IMR-90 (cell line): ENCODE measurements around the gene TNFRSF13B. TPM values are rescaled to one million over a fixed set of nuclear protein-coding genes. Genes with fewer than 3 reads are reported as not detected.

Experiments
- ATAC-seq: fragments of 200-7000 bp; cut with Tn5 transposase; 2 replicates; pipeline ENCODE4 v1.9.1; 2020; ENCODE audit warnings: low read depth, mild to moderate bottlenecking, moderate library complexity
- BruUV-seq: library from RNA; stranded (reverse); fragments of 400-500 nt; replicated peaks from 2 replicates; lab custom pipeline; 2021; lab: Mats Ljungman, UMichigan
- CTCF ChIA-PET: fragments of 300-600 bp; formaldehyde crosslinking; extraction: SDS; loops from one replicate; lab custom pipeline; 2021; ENCODE audit warnings: antibody characterized with exemption; lab: Yijun Ruan, JAX
- POLR2A ChIA-PET: fragments of 300-600 bp; sonication (Branson Sonifier 250); formaldehyde crosslinking; loops from one replicate; lab custom pipeline; 2022; ENCODE audit warnings: antibody characterized with exemption; ENCODE audit not compliant: unreplicated experiment; lab: Charles Lee
- DNase-seq: peaks from one replicate; pipeline ENCODE4 v3.0.0; 2013
- H2AFZ ChIP-seq: replicated peaks from 2 replicates; pipeline ENCODE3; 2013; ENCODE audit warnings: low read length, mild to moderate bottlenecking; ENCODE audit not compliant: poor library complexity
- H2AK5ac ChIP-seq: 2 replicates; pipeline ENCODE4 v1.6.1; 2013; ENCODE audit warnings: low read depth, low read length, inconsistent platforms
- H2AK9ac ChIP-seq: replicated peaks from 2 replicates; pipeline ENCODE3; 2013; ENCODE audit warnings: mild to moderate bottlenecking, low read depth, low read length, moderate library complexity; ENCODE audit not compliant: poor library complexity
- H2BK120ac ChIP-seq: 2 replicates; pipeline ENCODE4 v1.6.1; 2013; ENCODE audit warnings: low read depth, low read length, inconsistent platforms
- H2BK15ac ChIP-seq: 3 replicates; pipeline ENCODE4 v1.6.1; 2013; ENCODE audit warnings: low read depth, low read length, inconsistent platforms
- H2BK20ac ChIP-seq: 2 replicates; pipeline ENCODE4 v1.6.1; 2013; ENCODE audit warnings: low read depth, mild to moderate bottlenecking, inconsistent platforms, low read length, moderate library complexity
- H2BK5ac ChIP-seq: 2 replicates; pipeline ENCODE4 v1.6.1; 2013; ENCODE audit warnings: mild to moderate bottlenecking, low read depth, low read length, inconsistent platforms; ENCODE audit not compliant: poor library complexity, severe bottlenecking
- H3K14ac ChIP-seq: replicated peaks from 2 replicates; pipeline ENCODE4 v1.6.1; 2013; ENCODE audit warnings: low read depth, low read length, inconsistent platforms
- H3K18ac ChIP-seq: 2 replicates; pipeline ENCODE4 v1.6.1; 2013; ENCODE audit warnings: low read depth, low read length, control low read depth
- H3K23ac ChIP-seq: 2 replicates; pipeline ENCODE4 v1.6.1; 2013; ENCODE audit warnings: low read depth, low read length, inconsistent platforms
- H3K27ac ChIP-seq: 2 replicates; pipeline ENCODE4 v1.5.1; 2013; ENCODE audit warnings: mild to moderate bottlenecking, control low read depth, low read length; ENCODE audit not compliant: insufficient read depth
- H3K27me3 ChIP-seq: 2 replicates; pipeline ENCODE4 v1.6.1; 2013; ENCODE audit warnings: low read length; ENCODE audit not compliant: control insufficient read depth, insufficient read depth
- H3K36me3 ChIP-seq: 2 replicates; pipeline ENCODE4 v1.6.1; 2013; ENCODE audit warnings: low read length, mixed read lengths; ENCODE audit not compliant: control insufficient read depth, insufficient read depth
- H3K4ac ChIP-seq: 2 replicates; pipeline ENCODE4 v1.6.1; 2013; ENCODE audit warnings: low read depth, low read length, inconsistent platforms
- H3K4me1 ChIP-seq: 2 replicates; pipeline ENCODE4 v1.6.1; 2013; ENCODE audit warnings: low read length, mixed read lengths; ENCODE audit not compliant: control insufficient read depth, insufficient read depth
- H3K4me2 ChIP-seq: 2 replicates; pipeline ENCODE4 v1.6.1; 2013; ENCODE audit warnings: low read depth, mild to moderate bottlenecking, control low read depth, low read length, moderate library complexity
- H3K4me3 ChIP-seq: 2 replicates; pipeline ENCODE4 v1.5.1; 2013; ENCODE audit warnings: low read depth, mild to moderate bottlenecking, control low read depth, low read length, moderate library complexity; ENCODE audit not compliant: insufficient read depth
- H3K56ac ChIP-seq: 2 replicates; pipeline ENCODE4 v1.6.1; 2013; ENCODE audit warnings: low read length, inconsistent platforms; ENCODE audit not compliant: insufficient read depth; ENCODE audit errors: extremely low read depth
- H3K79me1 ChIP-seq, 2 experiments: 2 replicates each; pipeline ENCODE4 v1.6.1; 2013; ENCODE audit warnings: low read length in 2 of 2, inconsistent platforms in 1 of 2, low read depth in 1 of 2
- H3K9ac ChIP-seq: 2 replicates; pipeline ENCODE4 v1.6.1; 2013; ENCODE audit warnings: low read depth, low read length, control low read depth
- H3K9me1 ChIP-seq: 2 replicates; pipeline ENCODE4 v1.6.1; 2013; ENCODE audit warnings: low read length, inconsistent platforms; ENCODE audit not compliant: insufficient read depth
- H3K9me3 ChIP-seq: 2 replicates; pipeline ENCODE4 v1.6.1; 2013; ENCODE audit warnings: low read length; ENCODE audit not compliant: control insufficient read depth, insufficient read depth
- H4K20me1 ChIP-seq: 2 replicates; pipeline ENCODE4 v1.6.1; 2013; ENCODE audit warnings: low read length, inconsistent platforms; ENCODE audit not compliant: insufficient read depth
- H4K5ac ChIP-seq: 2 replicates; pipeline ENCODE4 v1.6.1; 2013; ENCODE audit warnings: mild to moderate bottlenecking, low read depth, low read length, control low read depth
- H4K8ac ChIP-seq, 2 experiments: 2 replicates each; pipeline ENCODE4 v1.6.1; 2013; ENCODE audit warnings: low read depth in 2 of 2, low read length in 2 of 2, control low read depth in 1 of 2, inconsistent platforms in 1 of 2
- H4K91ac ChIP-seq: 2 replicates; pipeline ENCODE4 v1.6.1; 2013; ENCODE audit warnings: low read depth, low read length, inconsistent platforms; ENCODE audit not compliant: insufficient read depth
- BHLHE40 ChIP-seq: fragments of 150-350 bp; IDR thresholded peaks from 2 replicates; pipeline ENCODE4 v1.6.1; 2016; ENCODE audit warnings: mild to moderate bottlenecking, low read depth, low read length
- CEBPB ChIP-seq: IDR thresholded peaks from 2 replicates; pipeline ENCODE4 v1.6.1; 2012; ENCODE audit warnings: low read depth, low read length, improper control_type of control experiment
- CHD1 ChIP-seq: IDR thresholded peaks from 2 replicates; pipeline ENCODE4 v1.6.1; 2012; ENCODE audit warnings: low read depth, low read length, improper control_type of control experiment
- CTCF ChIP-seq: conservative IDR thresholded peaks from 2 replicates; pipeline ENCODE4 v1.5.1; 2012; ENCODE audit warnings: mild to moderate bottlenecking, low read depth, low read length, improper control_type of control experiment
- ELK1 ChIP-seq: fragments of 150-350 bp; IDR thresholded peaks from 2 replicates; pipeline ENCODE4 v1.6.1; 2016; ENCODE audit warnings: low read depth, mild to moderate bottlenecking, low read length, moderate library complexity, borderline replicate concordance
- FOS ChIP-seq: fragments of 150-350 bp; IDR thresholded peaks from 2 replicates; pipeline ENCODE4 v1.6.1; 2016; ENCODE audit warnings: low read depth, low read length
- MAFK ChIP-seq: IDR thresholded peaks from 2 replicates; pipeline ENCODE4 v1.6.1; 2012; ENCODE audit warnings: low read depth, low read length, improper control_type of control experiment
- MAZ ChIP-seq: IDR thresholded peaks from 2 replicates; pipeline ENCODE4 v1.6.1; 2012; ENCODE audit warnings: low read depth, mild to moderate bottlenecking, low read length, improper control_type of control experiment, moderate library complexity, borderline replicate concordance
- MXI1 ChIP-seq: IDR thresholded peaks from 2 replicates; pipeline ENCODE4 v1.6.1; 2012; ENCODE audit warnings: low read depth, mild to moderate bottlenecking, low read length, moderate library complexity, borderline replicate concordance
- NFE2L2 ChIP-seq: fragments of 150-350 bp; IDR thresholded peaks from 2 replicates; pipeline ENCODE4 v1.6.1; 2016; ENCODE audit warnings: low read depth, mild to moderate bottlenecking, low read length
- POLR2A ChIP-seq: IDR thresholded peaks from 2 replicates; pipeline ENCODE4 v1.6.1; 2012; ENCODE audit warnings: mild to moderate bottlenecking, low read depth, low read length
- RAD21 ChIP-seq: IDR thresholded peaks from 2 replicates; pipeline ENCODE4 v1.6.1; 2012; ENCODE audit warnings: low read length, improper control_type of control experiment
- RCOR1 ChIP-seq: IDR thresholded peaks from 2 replicates; pipeline ENCODE4 v1.6.1; 2012; ENCODE audit warnings: mild to moderate bottlenecking, low read length, improper control_type of control experiment; ENCODE audit not compliant: insufficient replicate concordance
- RFX5 ChIP-seq: IDR thresholded peaks from 2 replicates; pipeline ENCODE4 v1.8.0; 2012; ENCODE audit warnings: low read depth, mild to moderate bottlenecking, low read length, moderate library complexity
- SMC3 ChIP-seq: fragments of 150-350 bp; IDR thresholded peaks from 2 replicates; pipeline ENCODE4 v1.6.1; 2016; ENCODE audit warnings: low read depth, mild to moderate bottlenecking, antibody characterized with exemption, low read length, moderate library complexity
- USF2 ChIP-seq: fragments of 150-350 bp; IDR thresholded peaks from 2 replicates; pipeline ENCODE4 v1.6.1; 2017; ENCODE audit warnings: mild to moderate bottlenecking, antibody characterized with exemption, low read length, low read depth
- WGBS, 2 experiments: methylation state at CpG; one replicate each; pipeline versions ENCODE4 v1.1.5 to v1.1.7; 2013; ENCODE audit warnings: missing lambda C conversion rate in 2 of 2; ENCODE audit not compliant: insufficient read length in 1 of 2; ENCODE audit errors: extremely low coverage in 2 of 2; 5-methylcytosine and 5-hydroxymethylcytosine counted together
- dilution Hi-C: fragments of 300-500 bp; cut with HindIII; formaldehyde crosslinking; loops from one replicate; pipeline ENCODE4 v1.14.3; 2018; ENCODE audit warnings: low sequenced_read_pairs; ENCODE audit not compliant: unreplicated experiment
- in situ Hi-C: fragments of 300-500 bp; cut with MboI; formaldehyde crosslinking; loops from 3 replicates; pipeline ENCODE4 v1.14.3; 2019; ENCODE audit warnings: low sequenced_read_pairs, inconsistent platforms, mixed read lengths
- intact Hi-C: fragments of 100-400 bp; cut with micrococcal nuclease; formaldehyde crosslinking; loops from 2 replicates; pipeline ENCODE4 v1.10.0; 2022
- polyA plus RNA-seq, 3 experiments: library from polyadenylated mRNA; depleted of rRNA; stranded (reverse); fragments of >200 nt; gene quantifications; 2 replicates each; pipeline ENCODE4 v1.2.3, GENCODE V29; 2012; ENCODE audit warnings: low replicate concordance in 1 of 3
- total RNA-seq: library from RNA; depleted of rRNA; stranded (reverse); fragments of >200 nt; gene quantifications from 2 replicates; pipeline ENCODE4 v1.2.3, GENCODE V29; 2012

TNFRSF13B gene
- total and polyA plus RNA-seq, 2 of the 4 experiments (the other 2 are of a cell fraction): not detected

GRCh38 chr17:16889088-16889465, 82.8 kb downstream of the TNFRSF13B start:
- H2BK120ac ChIP-seq: no peak overlapping the region
- ATAC-seq: no peak
- H2AFZ ChIP-seq: no peak overlapping the region
- H2AK9ac ChIP-seq: peak overlapping the region; percentile 42
- H3K4me1 ChIP-seq: no peaks in the 10 kb centered on the region
- WGBS, 2 experiments: no CpG with 5 or more reads among the region's 5 CpGs
- H4K91ac ChIP-seq: no peak overlapping the region
- H3K23ac ChIP-seq: no peak overlapping the region
- H3K4me3 ChIP-seq: no peak overlapping the region
- H3K4ac ChIP-seq: no peak overlapping the region
- H3K9me3 ChIP-seq: no peaks in the 10 kb centered on the region
- no peak overlapping the region for H3K27ac ChIP-seq
- H4K20me1 ChIP-seq: no peaks in the 10 kb centered on the region
- H4K5ac ChIP-seq: no peak overlapping the region
- no peak for DNase-seq
- H3K18ac ChIP-seq: no peak overlapping the region
- no peak overlapping the region for H3K4me2 ChIP-seq
- no TSS peak for BruUV-seq
- H3K79me1 ChIP-seq: no peaks in the 10 kb centered on the region
- intact Hi-C loops (no loop called here), in situ Hi-C loops (no loop called here), dilution Hi-C loops (no loop called here)
- no peak overlapping the region for H2BK15ac ChIP-seq
- no peak overlapping the region for H2BK20ac ChIP-seq
- no peak overlapping the region for H3K14ac ChIP-seq
- H3K36me3 ChIP-seq: no peaks in the 10 kb centered on the region
- no peak overlapping the region for H2AK5ac ChIP-seq
- TF ChIP-seq MXI1: no peak
- TF ChIP-seq RCOR1: no peak
- no peak for TF ChIP-seq ELK1
- no peak for TF ChIP-seq MAFK
- no peak for TF ChIP-seq CEBPB
- no peak for TF ChIP-seq SMC3
- no peak for TF ChIP-seq CHD1
- TF ChIP-seq MAZ: no peak
- no peak for TF ChIP-seq RFX5
- no peak for TF ChIP-seq FOS
- TF ChIP-seq USF2: no peak
- TF ChIP-seq POLR2A: no peak
- no peak for TF ChIP-seq CTCF
- TF ChIP-seq NFE2L2: no peak
- no peak for TF ChIP-seq RAD21
- no peak for TF ChIP-seq BHLHE40
- H2BK5ac ChIP-seq: no peak overlapping the region
- no peak overlapping the region for H4K8ac ChIP-seq
- POLR2A ChIA-PET: no interaction called here
- CTCF ChIA-PET: no interaction called here
- H3K56ac ChIP-seq: no peak overlapping the region
- no peak overlapping the region for H3K9ac ChIP-seq
- peaks cover 8% of the 10 kb centered on the region for H3K27me3 ChIP-seq
- H3K9me1 ChIP-seq: no peaks in the 10 kb centered on the region
